UCSD-AML1 (cell line): ENCODE data around the gene PTH1R.

ENCODE experiments used
- DNase-seq: peaks from one replicate; lab custom pipeline; 2025; ENCODE audit not compliant: unreplicated experiment; lab: John Stamatoyannopoulos, UW

PTH1R gene

DNA sequence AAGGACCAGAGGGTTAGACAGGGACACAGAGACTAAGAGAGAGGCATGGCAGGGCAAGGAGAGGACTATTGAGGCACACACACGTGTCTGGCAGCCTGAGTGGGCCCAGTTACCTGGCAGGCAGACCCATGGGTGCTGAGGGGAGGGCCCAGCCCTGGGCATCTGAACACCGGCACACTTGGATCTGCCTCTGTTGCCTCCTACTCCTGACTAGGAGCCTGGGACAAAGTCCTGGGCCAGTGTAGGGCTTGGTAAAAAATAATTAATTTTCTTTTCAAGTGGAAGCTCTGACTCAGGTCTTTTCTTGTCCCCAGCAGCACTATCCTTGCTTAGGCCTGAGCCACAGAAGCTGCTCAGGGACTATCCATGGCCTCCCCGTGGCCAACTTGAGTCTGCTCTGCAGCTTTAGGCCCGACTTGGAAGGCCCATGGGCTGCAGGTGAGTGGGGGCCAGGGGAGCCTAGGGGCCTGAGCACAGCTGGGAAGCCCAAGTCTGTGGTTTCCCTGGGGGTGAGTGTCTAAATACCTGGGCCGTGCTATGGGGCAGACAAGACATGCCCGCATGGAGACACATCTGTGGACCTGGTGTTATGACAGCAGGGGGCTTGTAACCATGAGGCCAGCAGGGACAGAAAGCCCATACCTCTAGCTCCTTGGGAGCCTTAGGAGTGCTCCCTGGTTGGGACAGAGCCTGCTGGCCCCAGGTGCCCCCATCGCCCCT lies at the start of gene PTH1R:
TSS of gene PTH1R (plus strand) at position 316 of the 720 bp plus-strand sequence. CDS start 5,839 bp downstream, outside the sequence.
- DNase-seq, result no peak

DNA sequence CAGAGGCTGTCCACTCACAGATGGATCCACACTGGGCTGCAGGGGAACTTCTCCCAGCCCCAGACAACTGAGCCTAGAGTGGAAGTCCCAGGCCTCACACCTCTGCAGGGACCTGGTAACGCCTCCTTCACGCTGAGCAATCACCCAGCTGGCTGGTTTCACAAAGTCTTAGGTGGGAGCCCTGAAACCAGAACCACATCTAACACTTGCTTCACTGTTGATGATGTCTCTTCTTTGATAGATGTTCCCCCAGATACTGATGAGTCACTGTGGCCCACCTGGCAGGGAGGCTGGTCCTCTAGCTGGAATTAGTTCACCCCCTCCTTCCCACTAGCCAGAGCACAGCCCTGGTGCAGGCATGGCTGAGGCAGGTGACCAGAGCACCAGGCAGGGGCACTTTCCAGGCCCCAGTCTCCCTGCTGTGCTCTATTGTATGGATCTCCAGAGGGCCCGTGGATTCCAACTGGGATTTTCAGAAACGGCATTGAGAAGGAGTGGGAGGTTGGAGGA lies 47.8 kb upstream of the PTH1R start:
- no peak for DNase-seq

DNA sequence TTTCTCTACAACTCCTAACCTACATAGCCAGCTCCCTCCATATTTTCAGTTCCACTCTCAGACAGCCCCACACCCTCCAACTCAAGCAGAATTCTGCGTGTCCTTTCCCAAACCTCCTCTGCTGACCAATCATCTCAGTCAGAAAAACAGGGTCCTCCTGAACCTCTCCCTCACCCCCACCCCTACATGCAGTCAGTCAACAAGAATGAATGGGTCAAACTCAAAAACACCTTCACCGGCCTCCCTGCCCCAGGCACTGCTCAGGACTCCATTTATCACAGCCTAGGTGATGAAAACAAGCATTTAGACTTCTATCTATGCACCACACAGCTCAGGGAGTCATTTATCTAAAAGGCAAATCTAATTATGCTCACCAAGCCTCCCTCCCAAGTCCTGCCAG lies 46.7 kb upstream of the PTH1R start:
- DNase-seq, result no peak

DNA sequence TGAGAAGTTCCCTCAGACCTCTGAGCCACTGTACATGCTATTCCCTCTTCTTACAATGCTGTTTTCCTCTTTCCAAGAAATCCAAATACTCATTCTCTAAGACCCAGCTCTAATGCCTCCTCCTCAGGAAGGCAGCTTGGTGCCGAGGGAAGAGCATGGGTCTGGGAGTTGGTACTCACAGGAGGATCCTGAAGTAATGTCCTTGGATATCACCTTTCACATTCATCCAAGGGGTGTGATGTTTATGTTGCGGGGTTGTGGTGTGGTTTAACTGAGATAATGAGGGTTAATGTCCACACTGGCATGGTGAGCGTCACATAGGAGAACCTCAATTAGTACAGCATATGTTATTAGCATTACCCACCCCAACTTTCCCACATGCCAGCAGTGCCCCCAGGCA lies 46.2 kb upstream of the PTH1R start:
- DNase-seq, result no peak

DNA sequence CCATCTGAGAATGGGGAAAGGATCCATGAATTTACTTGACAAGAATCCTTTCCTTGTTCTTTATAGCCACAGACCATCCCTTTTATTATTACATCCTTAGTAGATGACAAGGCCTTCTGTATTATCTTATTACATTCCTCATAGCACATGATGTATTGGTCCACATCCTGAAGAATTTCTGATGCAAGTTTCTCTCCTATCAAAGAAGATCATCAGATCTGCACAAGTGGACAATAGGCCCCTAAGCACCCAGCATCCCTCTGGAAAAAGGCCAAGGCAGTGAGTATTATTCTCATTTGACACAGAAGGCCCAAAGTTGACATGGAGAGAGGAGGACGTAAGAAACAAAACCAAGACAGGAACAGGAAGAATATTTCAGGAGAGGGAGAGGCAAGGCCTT lies 45.7 kb upstream of the PTH1R start:
- DNase-seq, result no peak

DNA sequence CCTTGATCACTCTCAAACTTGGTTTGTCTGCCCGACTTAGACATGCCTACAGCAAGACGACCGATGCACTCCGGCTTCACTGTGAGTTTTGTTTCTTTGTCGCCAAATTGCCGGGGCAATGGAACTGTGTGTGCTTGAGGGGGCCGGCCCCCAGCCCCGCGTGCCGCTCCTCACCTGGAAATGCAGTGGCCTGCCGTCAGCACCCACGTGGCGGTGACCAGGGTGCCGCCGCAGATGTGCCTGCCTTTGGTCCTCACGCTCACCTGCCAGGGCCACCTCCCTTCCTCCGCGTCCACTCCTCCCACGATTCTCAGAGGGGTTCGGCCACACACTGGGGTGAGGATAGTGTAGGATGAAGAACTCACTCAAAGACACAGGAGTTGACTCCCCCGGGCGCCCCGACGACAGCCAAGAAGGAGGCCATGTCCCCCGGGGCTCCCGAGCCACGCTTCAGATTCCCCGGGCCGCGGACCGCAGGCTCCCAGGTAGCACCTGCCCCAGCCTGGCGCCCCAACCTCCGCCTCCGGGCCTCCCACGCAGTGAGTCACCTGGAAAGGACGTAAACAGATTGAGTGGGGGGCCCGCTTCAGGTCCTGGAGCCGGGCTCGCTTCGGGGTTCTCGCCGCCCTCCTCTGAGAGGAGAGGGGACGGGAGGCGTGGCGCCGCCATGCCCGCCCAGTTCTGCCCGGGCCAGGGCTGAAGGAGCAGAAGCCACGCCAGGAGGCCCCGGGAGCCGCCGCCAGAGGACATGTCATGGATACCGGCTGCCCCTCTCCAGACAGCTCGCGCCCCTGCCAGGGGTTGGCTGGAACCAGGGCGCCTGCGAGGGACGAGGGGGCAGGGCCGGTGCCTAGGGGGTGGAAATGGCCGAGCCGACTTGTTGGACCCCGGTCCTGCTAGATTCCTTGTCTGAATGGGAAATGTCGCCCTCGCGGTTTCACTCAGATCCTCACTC lies 43.9 kb upstream of the PTH1R start:
- no peak for DNase-seq

DNA sequence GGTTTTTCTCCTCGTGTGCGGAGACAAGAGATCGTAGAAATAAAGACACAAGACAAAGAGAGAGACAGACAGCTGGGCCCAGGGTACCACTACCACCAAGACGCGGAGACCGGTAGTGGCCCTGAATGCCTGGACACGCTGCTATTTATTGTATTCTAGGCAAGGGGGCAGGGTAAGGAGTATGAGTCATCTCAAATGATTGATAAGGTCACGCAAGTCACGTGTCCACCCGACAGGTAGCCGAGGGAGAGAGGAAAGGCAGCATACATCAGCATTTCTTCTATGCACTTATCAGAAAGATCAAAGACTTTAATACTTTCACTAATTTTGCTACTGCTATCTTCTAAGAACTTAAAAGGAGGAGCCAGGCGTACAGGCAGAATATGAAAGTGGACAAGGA lies 42.5 kb upstream of the PTH1R start:
- no peak for DNase-seq

DNA sequence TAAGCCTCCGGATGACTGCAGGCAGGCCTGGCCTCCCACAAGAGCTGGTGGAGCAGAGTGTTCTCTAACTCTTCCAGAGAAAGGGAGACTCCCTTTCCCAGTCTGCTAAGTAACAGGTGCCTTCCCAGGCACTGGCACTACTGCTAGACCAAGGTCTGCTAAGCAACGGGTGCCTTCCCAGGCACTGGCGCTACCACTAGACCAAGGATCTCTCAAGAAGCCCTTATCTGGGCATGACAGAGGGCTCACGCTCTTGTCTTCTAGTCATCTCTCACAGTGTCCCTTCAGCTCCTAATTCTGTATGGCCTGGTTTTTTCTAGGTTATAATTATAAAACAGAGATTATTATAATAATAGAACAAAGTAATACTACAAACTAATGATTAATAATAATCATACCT lies 42.0 kb upstream of the PTH1R start:
- DNase-seq, result no peak

DNA sequence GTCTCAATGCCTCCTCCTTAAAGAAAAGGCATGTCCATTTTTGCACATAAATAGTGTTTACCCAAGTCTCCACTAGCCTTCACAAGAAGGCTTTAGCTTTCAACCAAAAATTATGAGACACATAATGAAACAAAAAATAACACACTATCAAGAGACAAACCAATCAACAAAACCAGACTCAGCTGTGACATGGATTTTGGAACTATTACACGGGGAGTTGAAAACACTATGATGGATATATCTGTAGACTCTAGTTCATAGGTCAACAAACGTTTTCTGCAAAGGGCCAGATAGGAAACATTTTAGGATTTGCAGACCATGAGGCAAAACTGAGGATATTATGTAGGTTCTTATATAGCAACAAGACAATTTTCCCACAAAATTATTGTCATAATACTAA lies 39.2 kb upstream of the PTH1R start:
- no peak for DNase-seq

DNA sequence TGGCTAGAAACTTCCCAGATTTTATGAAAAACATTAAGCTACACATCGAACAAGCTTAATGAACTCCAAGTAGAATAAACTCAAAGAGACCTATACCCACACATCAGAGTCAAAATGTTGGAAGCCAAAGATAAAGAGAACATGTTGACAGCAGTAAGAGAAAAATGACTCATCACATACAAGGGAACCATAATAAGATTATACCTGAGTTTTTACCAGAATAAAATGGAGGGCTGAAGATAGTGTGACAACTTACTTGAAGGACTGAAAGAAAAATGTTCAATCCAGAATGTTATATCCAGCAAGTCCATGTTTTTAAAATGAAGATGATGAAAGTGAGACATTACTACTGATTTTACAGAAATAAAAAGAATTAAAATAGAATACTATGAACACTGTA lies 37.0 kb upstream of the PTH1R start:
- no peak for DNase-seq

DNA sequence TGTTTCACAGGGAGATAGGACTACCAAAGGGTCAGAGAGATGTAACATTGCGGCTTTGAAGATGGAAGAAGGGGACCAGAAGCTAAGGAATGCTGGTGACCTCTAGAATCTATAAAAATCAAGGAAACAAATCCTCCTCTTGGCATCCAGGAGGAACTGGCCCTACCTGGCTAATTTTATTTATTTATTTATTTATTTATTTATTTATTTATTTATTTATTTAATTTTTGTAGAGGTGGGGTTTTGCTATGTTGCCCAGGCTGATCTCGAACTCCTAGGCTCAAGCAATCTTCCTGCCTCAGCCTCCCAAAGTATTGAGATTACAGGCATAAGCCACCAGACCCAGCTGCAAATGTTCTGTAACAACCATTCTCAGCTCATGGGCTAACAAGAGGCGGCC lies 34.0 kb upstream of the PTH1R start:
- DNase-seq, result no peak

DNA sequence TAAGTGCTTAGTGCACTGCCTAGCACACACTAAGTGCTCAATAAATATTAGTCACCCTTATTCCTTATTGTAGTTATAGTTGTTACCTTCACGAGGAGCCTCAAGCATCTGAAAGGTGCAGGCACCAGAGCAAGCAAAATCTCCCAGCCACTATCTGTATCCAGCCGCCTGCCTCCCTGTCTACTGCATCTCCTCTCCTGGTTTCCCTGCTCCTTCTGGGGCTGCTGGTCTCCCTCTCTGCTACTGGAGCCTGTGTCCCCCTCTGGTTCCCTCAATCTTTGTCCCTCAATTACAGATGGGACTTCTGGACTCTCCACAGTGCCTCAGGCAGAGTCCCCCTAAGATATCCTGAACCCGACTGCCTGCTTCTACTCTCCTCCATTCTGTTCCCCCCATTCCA lies 33.1 kb upstream of the PTH1R start:
- no peak for DNase-seq

DNA sequence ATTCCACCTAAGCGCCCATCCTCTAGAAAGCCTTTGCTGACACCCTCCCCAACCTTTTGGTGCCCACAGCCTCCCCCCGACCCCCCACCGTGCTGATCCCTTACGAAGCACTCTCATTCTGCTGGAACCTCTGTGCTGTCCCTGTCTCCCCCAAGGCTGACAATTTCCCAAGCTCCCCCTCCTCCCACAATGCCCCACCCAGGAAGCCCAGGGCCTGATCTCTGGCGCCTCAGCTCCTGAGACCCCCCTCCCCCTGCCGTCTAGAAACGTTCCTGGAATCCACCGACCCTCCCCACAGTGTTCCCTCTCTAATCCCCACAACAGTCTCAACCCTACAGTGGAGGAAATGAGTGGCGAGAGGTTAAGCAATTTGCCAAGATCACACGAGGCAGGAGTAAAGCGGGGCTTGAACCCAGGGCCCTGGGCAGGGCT lies 32.6 kb upstream of the PTH1R start:
- no peak for DNase-seq

DNA sequence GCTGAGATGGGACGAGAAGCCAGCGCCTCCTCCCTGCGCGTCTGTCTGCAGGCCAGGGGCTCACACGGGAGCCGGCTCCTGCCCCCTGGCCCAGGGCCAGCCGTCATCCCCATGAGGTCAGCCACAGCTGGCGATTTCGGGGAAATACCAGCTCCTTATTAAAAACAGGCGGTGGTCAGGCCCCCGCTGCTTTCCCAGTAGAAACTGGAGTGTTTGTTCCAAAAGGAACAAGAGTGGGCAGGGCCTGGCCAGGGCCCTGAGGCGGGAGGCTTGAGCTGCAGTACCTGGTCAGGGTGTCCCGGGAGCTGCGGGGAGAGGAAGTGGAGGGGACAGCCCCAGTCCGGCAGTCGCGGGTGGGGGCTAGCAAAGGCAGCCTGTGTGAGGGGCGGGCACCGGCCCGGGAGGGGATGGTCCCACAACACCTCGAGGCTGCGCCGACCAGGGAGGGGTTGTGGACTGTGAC lies 32.1 kb upstream of the PTH1R start:
- DNase-seq, result no peak

DNA sequence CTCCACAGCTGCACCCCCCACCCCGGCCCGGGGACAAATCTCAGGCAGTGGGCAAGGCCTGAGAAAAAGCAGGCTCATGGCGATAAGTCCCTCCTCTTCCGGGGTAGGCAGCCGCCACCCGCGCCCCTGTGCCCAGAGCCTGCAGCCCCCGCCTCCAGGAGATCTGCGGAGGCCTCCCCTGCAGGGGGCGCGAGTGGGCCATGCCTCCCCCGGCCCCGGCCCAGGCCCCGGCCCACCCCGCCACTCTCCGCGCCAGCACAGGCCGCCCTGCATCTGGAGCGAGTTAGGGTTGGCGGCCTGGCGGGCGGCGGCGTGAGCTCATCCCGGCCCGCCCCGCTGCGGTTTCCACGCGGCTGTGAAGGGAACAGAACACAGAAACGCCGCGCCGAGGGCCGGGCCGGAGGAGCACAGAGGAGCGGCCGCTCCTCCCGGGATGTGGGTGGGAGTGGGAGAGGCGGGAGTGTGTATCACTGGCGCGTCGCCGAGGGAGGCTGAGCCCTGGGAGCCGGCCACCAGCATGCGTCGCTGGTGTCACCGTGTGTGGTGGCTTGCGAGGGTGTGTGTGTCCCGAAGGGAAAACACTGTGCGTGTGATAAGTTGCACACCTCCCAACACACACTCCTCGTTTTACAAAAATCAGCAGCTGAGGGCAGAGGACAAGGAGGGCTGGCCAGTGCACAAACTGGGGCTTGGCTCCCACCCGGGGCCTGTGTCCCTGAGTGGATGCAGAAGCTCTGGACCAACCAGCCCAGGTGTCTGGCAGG lies 31.5 kb upstream of the PTH1R start:
- DNase-seq, result peak; percentile 84

DNA sequence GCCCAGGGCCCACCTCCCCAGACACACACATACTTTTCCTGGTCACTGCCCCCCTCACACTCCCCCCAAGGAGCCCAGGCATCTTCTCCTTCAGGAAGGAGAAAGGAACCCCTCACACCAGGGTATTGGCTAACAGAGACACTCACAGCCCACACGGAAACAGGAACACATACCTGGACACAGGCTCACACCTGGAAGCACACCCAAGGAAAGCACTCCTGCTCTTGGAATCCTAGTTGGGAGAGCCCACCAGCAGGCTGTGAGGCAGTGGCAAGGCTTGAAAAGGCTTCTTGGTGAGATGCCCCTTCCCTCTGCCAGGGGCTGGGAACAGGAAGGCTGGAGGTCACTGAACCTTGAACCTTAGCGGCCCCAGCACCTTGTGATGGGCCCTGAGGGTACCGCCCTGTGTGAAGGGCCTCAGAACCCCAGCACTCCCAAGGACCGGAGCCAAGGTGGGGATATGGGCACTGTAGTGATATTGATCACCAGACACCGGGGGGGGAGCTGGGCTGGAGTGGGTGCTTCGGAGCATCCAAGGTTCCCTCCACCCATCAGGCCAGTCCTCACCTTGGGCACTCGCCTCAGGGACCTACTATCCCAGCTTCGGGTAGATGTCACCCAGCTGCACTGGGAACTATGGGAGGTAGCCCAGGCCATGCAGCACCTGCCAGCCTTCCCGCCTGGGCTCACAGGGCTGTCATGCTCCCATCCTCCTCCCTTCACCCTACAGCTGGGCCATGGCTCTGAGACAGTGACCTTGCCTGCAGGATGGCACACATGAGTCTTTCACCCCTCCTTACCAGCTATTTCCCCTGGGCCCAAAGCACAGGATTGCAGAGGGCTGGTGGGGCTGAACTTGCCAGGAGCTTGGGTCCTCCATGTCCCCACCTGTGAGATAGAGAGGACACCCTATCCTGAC lies 30.6 kb upstream of the PTH1R start:
- no peak for DNase-seq

DNA sequence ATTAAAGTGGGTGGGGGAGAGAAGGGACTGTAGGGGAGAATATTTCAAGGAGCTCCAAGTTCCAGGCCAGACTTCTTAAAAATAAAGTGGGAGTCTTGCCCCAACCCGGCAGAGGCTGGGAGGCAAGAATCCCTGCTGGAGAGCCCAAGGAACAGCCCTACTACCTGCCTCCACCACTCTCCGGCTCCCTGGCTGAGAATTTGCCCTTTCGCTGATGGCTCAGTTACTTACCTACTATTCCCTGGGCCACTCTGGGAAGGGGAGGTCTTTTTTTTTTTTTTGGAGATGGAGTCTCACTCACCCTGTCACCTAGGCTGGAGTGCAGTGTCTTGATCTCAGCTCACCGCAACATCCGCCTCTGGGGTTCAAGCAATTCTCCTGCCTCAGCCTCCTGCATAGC lies 29.8 kb upstream of the PTH1R start:
- DNase-seq, result no peak

DNA sequence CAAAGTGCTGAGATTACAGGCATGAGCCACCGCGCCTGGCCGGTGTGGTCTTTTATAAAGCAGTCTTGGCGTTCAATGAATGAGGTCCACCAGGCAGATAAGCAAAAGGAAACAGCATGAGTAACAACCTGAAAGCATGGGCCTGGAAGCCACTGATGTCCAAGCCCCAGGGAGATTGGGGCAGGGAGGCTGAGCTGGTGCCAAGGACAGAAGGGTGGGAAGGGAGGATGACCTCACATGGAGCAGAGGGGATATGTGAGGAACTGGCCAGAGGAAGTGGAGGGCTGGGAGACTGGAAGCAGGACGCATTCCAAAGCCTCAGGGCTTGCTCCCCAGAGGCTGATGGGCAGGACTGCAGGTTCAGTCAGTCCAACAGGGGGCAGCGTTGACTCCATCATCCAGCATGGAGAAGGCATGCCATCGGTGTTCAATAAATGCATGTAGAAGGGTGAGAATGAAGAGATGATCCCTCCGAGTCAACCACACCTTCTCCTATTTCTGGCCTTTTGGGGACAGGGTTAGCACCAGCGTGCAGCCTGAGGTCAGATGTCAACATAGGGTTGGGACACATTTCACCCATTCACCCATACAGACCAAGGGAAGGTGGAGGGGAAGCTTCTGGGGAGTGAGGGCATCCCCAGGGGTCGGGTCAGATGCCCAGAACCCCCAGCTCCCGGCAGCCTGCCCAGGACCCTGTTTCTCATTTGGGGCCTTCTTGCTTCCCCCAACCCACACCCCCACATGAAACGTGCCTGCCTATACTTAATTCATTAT lies 29.1 kb upstream of the PTH1R start:
- DNase-seq, result no peak

DNA sequence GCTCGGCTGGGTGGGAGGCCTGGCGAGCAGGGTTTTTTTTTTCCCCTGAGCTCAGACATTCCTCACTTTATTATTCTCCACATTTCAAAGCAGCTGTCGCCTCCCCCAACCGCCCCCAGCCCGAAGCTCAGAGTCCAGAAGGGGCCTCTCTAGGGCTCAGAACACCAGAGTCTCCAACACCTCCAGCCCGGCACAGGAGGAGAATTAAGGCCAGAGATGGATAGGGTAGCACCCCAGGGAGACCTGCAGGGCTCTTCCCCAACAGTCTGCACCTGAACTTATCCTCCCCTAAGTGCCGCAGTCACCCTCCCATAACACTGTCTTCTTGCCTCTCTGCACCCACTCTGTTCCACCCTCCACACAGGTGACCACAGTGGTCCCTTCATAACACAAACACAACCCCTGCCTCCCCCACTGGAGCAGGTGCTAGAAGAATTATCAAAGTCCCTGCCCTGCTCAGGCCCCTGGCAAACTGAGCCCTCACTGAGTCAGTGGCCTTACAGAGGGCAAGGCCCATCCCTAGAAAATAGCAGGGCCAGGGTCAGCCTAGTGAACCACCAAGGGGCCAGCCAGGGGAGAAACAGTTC lies 28.4 kb upstream of the PTH1R start:
- DNase-seq, result no peak
